ENCODE results near the gene GRM7.

GRM7 gene

GRCh38 chr3:7682822-7683229, 821.9 kb downstream of the GRM7 start:
- DNase-seq, result no peak

GRCh38 chr3:7683426-7683825, 822.5 kb downstream of the GRM7 start:
- no peak for DNase-seq

- DNase-seq, result no peak
These were observed 823.3 kb downstream of the GRM7 start for GRCh38 chr3:7684182-7684715.

GRCh38 chr3:7687428-7688147, 826.7 kb downstream of the GRM7 start:
- no peak for DNase-seq

- no peak for DNase-seq
These were observed 832.0 kb downstream of the GRM7 start for GRCh38 chr3:7692866-7693265.

- DNase-seq, result no peak
These were observed 833.1 kb downstream of the GRM7 start for GRCh38 chr3:7693976-7694375.

- DNase-seq, result no peak
These were observed 834.1 kb downstream of the GRM7 start for GRCh38 chr3:7695049-7695448.

GRCh38 chr3:7696320-7696719, 835.4 kb downstream of the GRM7 start:
- no peak for DNase-seq

- no peak for DNase-seq
These were observed 836.6 kb downstream of the GRM7 start for GRCh38 chr3:7697548-7697947.

- DNase-seq, result no peak
These were observed 839.6 kb downstream of the GRM7 start for GRCh38 chr3:7700539-7700938.

- no peak for DNase-seq
These were observed 840.1 kb downstream of the GRM7 start for GRCh38 chr3:7700977-7701376.

GRCh38 chr3:7707187-7707586, 846.3 kb downstream of the GRM7 start:
- DNase-seq, result no peak

- DNase-seq, result no peak
These were observed 848.6 kb downstream of the GRM7 start for GRCh38 chr3:7709376-7710082.

- DNase-seq, result no peak
These were observed 849.4 kb downstream of the GRM7 start for GRCh38 chr3:7710284-7710683.

GRCh38 chr3:7713724-7714123, 852.8 kb downstream of the GRM7 start:
- no peak for DNase-seq

GRCh38 chr3:7720649-7721297, 859.9 kb downstream of the GRM7 start:
- no peak for DNase-seq

GRCh38 chr3:7721869-7722268, 861.0 kb downstream of the GRM7 start:
- no peak for DNase-seq

- DNase-seq, result no peak
These were observed 867.9 kb downstream of the GRM7 start for GRCh38 chr3:7728566-7729519.

- DNase-seq, result no peak
These were observed 873.0 kb downstream of the GRM7 start for GRCh38 chr3:7733933-7734332.

GRCh38 chr3:7734456-7734855, 873.5 kb downstream of the GRM7 start:
- no peak for DNase-seq

- DNase-seq, result no peak
These were observed 876.3 kb downstream of the GRM7 start for GRCh38 chr3:7737263-7737662.

- DNase-seq, result no peak
These were observed 878.8 kb downstream of the GRM7 start for GRCh38 chr3:7739754-7740153.

- no peak for DNase-seq
These were observed 879.5 kb downstream of the GRM7 start for GRCh38 chr3:7740458-7740857.

All from activated CD4-positive, alpha-beta T cell treated with anti-CD3 and anti-CD28 coated beads, Interleukin-2, amount 50 U/mL, for 48 hours (primary cell).